Prostate gland (tissue), 2 donors: ENCODE results near the gene SLC17A9. TPM values are rescaled to one million over a fixed set of nuclear protein-coding genes. Genes with fewer than 3 reads are reported as not detected.

Source experiments
- DNase-seq: peaks from one replicate; pipeline ENCODE4 v3.0.0-alpha.2; 2019; ENCODE audit warnings: low spot score
- H3K27ac ChIP-seq, 2 donors: fragments of 200-600 bp; sonication (generic); 2 replicates each; pipeline ENCODE4 v1.5.1; 2017 to 2019
- H3K27me3 ChIP-seq: fragments of 200-600 bp; sonication (generic); replicated peaks from 2 replicates; pipeline ENCODE4 v1.5.1; 2019; ENCODE audit not compliant: insufficient read depth
- H3K36me3 ChIP-seq, 2 donors: fragments of 200-600 bp; sonication (generic); 1 replicate in 1 of 2; 2 replicates in 1 of 2; pipeline versions ENCODE4 v1.5.1 to v1.8.1; 2017 to 2019
- H3K4me1 ChIP-seq: fragments of 200-600 bp; sonication (generic); replicated peaks from 2 replicates; pipeline ENCODE4 v1.5.1; 2019
- H3K4me3 ChIP-seq, 2 donors: fragments of 200-600 bp; sonication (generic); 2 replicates each; pipeline ENCODE4 v1.5.1; 2017 to 2019
- H3K9me3 ChIP-seq: fragments of 200-600 bp; sonication (generic); 2 replicates; pipeline ENCODE4 v1.5.1; 2017
- POLR2A ChIP-seq: fragments of 450-650 bp; IDR thresholded peaks from one replicate; pipeline ENCODE4 v1.6.1; 2016; ENCODE audit warnings: antibody characterized with exemption, mild to moderate bottlenecking
- POLR2AphosphoS5 ChIP-seq: sonication (generic); formaldehyde crosslinking; IDR thresholded peaks from one replicate; pipeline ENCODE4 v1.6.1; 2017; ENCODE audit warnings: antibody characterized with exemption
- WGBS: methylation state at CpG from one replicate; pipeline ENCODE4 v1.1.5; 2018; 5-methylcytosine and 5-hydroxymethylcytosine counted together
- intact Hi-C: fragments of 100-400 bp; cut with DNase I; formaldehyde crosslinking; loops from one replicate; pipeline ENCODE4 v1.14.2; 2022
- total RNA-seq, 2 donors: library from RNA; depleted of rRNA; stranded (reverse); fragments of >200 nt; gene quantifications; one replicate each; pipeline ENCODE4 v1.1.0, GENCODE V29; 2016
- TF ChIP-seq, protein P1 (sequence below), 4 experiments: fragments of 200-600 bp in 2 of 4; fragments of 450-650 bp in 2 of 4; sonication (generic) in 2 of 4; IDR thresholded peaks; 1 replicate in 3 of 4; 2 replicates in 1 of 4; pipeline ENCODE4 v1.5.1; 2016 to 2019; ENCODE audit warnings: antibody characterized with exemption in 4 of 4, mild to moderate bottlenecking in 2 of 4, moderate library complexity in 2 of 4

The SLC17A9 gene
- total RNA-seq, 2 donors from 2014 or later: 0.41 to 3.5 TPM

DNA sequence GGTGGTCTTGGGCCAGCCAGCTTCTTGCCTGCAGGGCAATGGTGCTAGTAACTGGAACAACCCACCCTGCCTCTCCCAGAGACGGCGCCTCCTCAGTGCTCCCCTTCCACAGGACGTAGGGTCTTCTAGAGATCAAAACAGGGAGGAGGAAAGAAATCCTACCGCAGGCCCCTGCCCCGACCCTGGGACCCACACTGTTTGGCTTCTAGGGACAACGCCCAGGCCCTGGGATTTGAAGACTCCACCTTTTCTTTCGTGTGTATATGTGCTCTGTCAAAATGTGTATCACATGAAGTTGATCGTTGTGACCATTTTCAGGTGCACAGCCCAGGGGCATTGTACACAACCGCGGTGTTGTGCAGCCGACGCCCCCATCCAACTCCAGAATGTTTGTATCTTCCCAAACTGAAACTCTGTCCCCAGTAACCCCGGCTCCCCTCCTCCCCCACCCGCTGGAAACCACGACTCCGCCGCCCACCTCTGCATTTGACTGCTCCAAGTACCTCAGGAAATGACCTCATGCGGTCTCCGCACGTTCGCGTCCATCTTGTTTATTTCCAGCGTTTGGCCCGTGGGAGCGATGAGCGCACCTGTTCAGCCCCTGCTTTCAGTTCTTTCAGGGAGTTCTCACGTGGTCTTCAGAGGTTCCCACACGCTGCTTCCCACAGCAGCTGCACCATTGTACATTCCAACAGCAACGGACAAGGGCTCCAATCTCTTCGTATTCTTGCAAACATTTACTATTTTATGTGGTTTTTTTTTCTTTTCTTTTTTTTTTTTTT lies 57.7 kb downstream of the SLC17A9 start:
- TF ChIP-seq POLR2A (no peak), POLR2AphosphoS5 (no peak)
- TF ChIP-seq, protein P1, sequence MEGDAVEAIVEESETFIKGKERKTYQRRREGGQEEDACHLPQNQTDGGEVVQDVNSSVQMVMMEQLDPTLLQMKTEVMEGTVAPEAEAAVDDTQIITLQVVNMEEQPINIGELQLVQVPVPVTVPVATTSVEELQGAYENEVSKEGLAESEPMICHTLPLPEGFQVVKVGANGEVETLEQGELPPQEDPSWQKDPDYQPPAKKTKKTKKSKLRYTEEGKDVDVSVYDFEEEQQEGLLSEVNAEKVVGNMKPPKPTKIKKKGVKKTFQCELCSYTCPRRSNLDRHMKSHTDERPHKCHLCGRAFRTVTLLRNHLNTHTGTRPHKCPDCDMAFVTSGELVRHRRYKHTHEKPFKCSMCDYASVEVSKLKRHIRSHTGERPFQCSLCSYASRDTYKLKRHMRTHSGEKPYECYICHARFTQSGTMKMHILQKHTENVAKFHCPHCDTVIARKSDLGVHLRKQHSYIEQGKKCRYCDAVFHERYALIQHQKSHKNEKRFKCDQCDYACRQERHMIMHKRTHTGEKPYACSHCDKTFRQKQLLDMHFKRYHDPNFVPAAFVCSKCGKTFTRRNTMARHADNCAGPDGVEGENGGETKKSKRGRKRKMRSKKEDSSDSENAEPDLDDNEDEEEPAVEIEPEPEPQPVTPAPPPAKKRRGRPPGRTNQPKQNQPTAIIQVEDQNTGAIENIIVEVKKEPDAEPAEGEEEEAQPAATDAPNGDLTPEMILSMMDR (IDR thresholded peaks at IDR 0.05): no peak
- Histone ChIP-seq H3K9me3 (no peaks in the 10 kb centered on the region), H3K4me3 (no peak overlapping the region), H3K27ac (no peak overlapping the region), H3K4me1 (peaks cover 10% of the 10 kb centered on the region), H3K36me3 (no peaks in the 10 kb centered on the region), H3K27me3 (peaks cover 55% of the 10 kb centered on the region)
- WGBS: 16% methylated on average over 30 of the region's 30 CpGs
- intact Hi-C loops: loop anchor here (1.0 to 10.0 kb wide), 4 partner anchors 38 to 335 kb away; no protein-coding TSS in a partner anchor
- no peak for DNase-seq

- no peak for DNase-seq
- intact Hi-C loops: loop anchor here (10.0 kb wide), 1 partner anchor 337 kb away; no protein-coding TSS in a partner anchor
- Histone ChIP-seq H3K27ac (no peak overlapping the region), H3K4me1 (peaks cover 7% of the 10 kb centered on the region), H3K27me3 (peaks cover 57% of the 10 kb centered on the region), H3K4me3 (no peak overlapping the region), H3K9me3 (no peaks in the 10 kb centered on the region), H3K36me3 (no peaks in the 10 kb centered on the region)
- 20% methylated on average over 3 of the region's 3 CpGs for WGBS
- TF ChIP-seq POLR2A (no peak), POLR2AphosphoS5 (no peak)
- TF ChIP-seq, protein P1 (IDR thresholded peaks at IDR 0.05): no peak
These were observed 59.3 kb downstream of the SLC17A9 start for GRCh38 chr20:63011798-63012197.

DNA sequence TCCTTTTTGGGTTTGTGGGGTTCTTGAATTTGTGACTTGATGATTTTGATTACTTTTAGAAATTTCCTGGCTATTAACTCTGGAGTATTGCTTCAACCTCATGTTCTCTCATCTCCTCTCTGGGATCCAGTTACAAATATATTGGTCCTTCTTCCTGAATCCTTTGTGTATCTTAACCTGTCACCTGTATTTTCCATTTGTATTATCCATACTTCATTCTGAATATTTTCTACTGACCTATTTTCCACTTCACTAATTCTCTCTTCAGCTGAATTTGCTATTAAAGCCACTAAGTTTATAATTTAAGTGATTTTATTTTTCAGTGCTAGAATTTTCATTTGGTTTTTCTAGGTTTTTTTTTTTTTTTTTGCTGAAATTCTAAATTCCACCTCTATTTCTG lies 60.7 kb downstream of the SLC17A9 start:
- Histone ChIP-seq H3K27me3 (peaks cover 55% of the 10 kb centered on the region), H3K9me3 (no peaks in the 10 kb centered on the region), H3K36me3 (no peaks in the 10 kb centered on the region), H3K4me1 (no peaks in the 10 kb centered on the region), H3K4me3 (no peak overlapping the region), H3K27ac (no peak overlapping the region)
- DNase-seq: no peak
- no peak for TF ChIP-seq POLR2AphosphoS5
- TF ChIP-seq, protein P1 (IDR thresholded peaks at IDR 0.05): no peak
- no peak for TF ChIP-seq POLR2A
- intact Hi-C loops: loop anchor here (10.0 kb wide), 1 partner anchor 338 kb away; no protein-coding TSS in a partner anchor

DNA sequence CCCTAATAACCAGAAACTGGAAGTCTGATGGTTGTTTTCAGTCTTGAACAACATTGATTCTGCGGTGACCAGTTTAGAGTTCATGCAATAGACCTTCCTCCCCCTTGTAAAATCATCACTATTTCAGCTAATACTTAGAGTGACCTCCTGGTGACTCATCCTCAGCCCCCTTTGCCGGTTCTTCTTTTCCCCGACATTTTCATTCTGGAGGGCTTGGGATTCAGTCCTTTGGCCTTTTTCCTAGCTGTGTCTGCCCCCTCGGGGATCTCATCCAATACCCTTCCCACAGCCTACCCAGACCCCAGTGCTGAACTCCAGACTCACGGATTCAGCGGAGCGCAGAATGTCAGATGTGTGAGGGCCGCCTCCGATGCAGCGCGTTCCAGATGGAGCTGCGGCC lies 61.8 kb downstream of the SLC17A9 start:
- WGBS: 13% methylated on average over 11 of the region's 12 CpGs
- Histone ChIP-seq H3K4me3 (no peak overlapping the region), H3K36me3 (no peaks in the 10 kb centered on the region), H3K4me1 (no peaks in the 10 kb centered on the region), H3K27me3 (peaks cover 48% of the 10 kb centered on the region), H3K9me3 (no peaks in the 10 kb centered on the region), H3K27ac (no peak overlapping the region)
- TF ChIP-seq POLR2AphosphoS5 (no peak), POLR2A (no peak)
- TF ChIP-seq, protein P1 (IDR thresholded peaks at IDR 0.05): no peak
- no peak for DNase-seq
- intact Hi-C loops: loop anchor here (10.0 kb wide), 1 partner anchor 339 kb away; no protein-coding TSS in a partner anchor

DNA sequence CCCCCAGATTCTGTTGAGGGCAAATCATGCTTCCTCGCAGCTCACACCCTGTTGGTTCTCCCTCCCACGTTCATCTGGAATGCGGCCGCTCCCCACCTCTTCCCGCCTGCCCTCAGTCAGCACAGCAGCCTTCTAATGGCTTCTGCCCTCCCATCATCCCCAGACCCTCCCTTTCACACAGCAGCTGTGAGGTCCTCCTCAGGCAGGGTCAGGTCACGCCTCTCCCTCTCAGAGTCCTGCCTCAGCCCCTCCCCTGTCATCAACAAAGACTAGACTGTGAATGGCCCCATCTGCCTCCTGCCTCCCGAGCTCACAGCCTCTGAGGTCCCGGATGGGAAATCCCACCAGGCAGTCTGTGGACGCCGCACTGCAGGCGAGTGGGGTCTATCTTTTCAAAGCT lies 62.2 kb downstream of the SLC17A9 start:
- peaks cover 45% of the 10 kb centered on the region for H3K27me3 ChIP-seq
- H3K27ac ChIP-seq: no peak overlapping the region
- TF ChIP-seq POLR2AphosphoS5 (no peak), POLR2A (no peak)
- TF ChIP-seq, protein P1 (IDR thresholded peaks at IDR 0.05): no peak
- no peaks in the 10 kb centered on the region for H3K9me3 ChIP-seq
- 8% methylated on average over 11 of the region's 11 CpGs for WGBS
- no peaks in the 10 kb centered on the region for H3K4me1 ChIP-seq
- DNase-seq: no peak
- H3K4me3 ChIP-seq: no peak overlapping the region
- H3K36me3 ChIP-seq: no peaks in the 10 kb centered on the region
- intact Hi-C loops: loop anchor here (10.0 kb wide), 1 partner anchor 340 kb away; no protein-coding TSS in a partner anchor
